MM.1S (cell line): ENCODE results near the gene RAD51C.

Source experiments
- EZH2 ChIP-seq: fragments of 300-600 bp; sonication (generic); optimal IDR thresholded peaks from 2 replicates; pipeline ENCODE3; 2017; ENCODE audit warnings: low read depth, mild to moderate bottlenecking, antibody characterized with exemption, low read length, mixed read lengths
- EZH2phosphoT487 ChIP-seq: fragments of 300-600 bp; sonication (generic); IDR thresholded peaks from 2 replicates; pipeline ENCODE4 v1.6.1; 2018; ENCODE audit warnings: antibody characterized with exemption, low read length
- TF ChIP-seq, protein P1 (sequence below): fragments of 300-600 bp; sonication (generic); IDR thresholded peaks from 2 replicates; pipeline ENCODE4 v1.5.1; 2016; ENCODE audit warnings: antibody characterized with exemption, low read length, mixed read lengths

DNA sequence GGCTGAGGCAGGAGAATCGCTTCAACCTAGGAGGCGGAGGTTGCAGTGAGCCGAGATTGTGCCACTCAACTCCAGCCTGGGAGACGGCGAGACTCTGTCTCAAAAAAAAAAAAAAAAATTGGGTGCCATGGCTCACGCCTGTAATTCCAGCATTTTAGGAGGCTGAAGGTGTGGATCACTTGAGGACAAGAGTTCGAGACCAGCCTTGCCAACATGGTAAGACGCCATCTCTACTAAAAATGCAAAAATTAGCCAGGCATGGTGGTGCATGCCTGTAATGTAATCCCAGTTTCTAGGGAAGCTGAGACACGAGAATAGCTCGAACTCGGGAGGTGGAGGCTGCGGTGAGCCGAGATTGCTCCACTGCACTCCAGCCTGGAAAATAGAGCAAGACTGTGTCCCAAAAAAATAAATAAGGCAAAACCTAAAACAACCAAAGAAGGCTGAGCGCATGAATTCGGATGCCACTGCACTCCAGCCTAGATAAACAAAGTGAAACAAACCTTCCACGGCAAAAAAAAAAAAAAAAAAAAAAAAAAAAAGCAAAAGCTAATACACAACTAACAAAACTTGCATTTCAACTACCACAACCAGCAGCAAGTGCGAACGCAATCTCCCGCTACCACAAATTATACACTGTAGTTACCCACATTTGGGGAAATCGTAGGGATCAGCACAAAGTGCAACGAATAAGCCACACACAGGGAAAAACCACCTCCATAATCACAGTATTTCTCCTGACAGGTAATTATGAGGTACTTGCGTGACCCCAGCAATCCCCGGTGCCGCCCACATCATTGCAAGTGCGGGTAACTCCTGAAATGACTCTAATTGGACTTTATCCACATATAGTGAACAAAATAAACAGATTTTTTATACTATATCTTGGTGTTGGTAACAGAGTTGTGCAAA lies 26.2 kb upstream of the RAD51C start:
- TF ChIP-seq, protein P1, sequence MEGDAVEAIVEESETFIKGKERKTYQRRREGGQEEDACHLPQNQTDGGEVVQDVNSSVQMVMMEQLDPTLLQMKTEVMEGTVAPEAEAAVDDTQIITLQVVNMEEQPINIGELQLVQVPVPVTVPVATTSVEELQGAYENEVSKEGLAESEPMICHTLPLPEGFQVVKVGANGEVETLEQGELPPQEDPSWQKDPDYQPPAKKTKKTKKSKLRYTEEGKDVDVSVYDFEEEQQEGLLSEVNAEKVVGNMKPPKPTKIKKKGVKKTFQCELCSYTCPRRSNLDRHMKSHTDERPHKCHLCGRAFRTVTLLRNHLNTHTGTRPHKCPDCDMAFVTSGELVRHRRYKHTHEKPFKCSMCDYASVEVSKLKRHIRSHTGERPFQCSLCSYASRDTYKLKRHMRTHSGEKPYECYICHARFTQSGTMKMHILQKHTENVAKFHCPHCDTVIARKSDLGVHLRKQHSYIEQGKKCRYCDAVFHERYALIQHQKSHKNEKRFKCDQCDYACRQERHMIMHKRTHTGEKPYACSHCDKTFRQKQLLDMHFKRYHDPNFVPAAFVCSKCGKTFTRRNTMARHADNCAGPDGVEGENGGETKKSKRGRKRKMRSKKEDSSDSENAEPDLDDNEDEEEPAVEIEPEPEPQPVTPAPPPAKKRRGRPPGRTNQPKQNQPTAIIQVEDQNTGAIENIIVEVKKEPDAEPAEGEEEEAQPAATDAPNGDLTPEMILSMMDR: no peak
- TF ChIP-seq EZH2 (no peak), EZH2phosphoT487 (no peak)
